Fibroblast of lung (primary cell): ENCODE measurements around the gene GJD3. TPM values are rescaled to one million over a fixed set of nuclear protein-coding genes. Genes with fewer than 3 reads are reported as not detected.

Experiments used
- DNase-seq, 2 donors: peaks; one replicate each; pipeline versions ENCODE4 v3.0.0 to v3.0.0-alpha.2; 2010; ENCODE audit warnings: low read depth in 2 of 2
- H2AFZ ChIP-seq: 2 replicates; pipeline ENCODE4 v1.5.1; 2012; ENCODE audit warnings: low read length, control low read depth, inconsistent platforms
- H3K27ac ChIP-seq: 2 replicates; pipeline ENCODE4 v1.5.1; 2011; ENCODE audit warnings: low read length, control low read depth; ENCODE audit not compliant: insufficient read depth
- H3K27me3 ChIP-seq: 2 replicates; pipeline ENCODE4 v1.5.1; 2011; ENCODE audit warnings: mild to moderate bottlenecking, low read length; ENCODE audit not compliant: control insufficient read depth, insufficient read depth
- H3K36me3 ChIP-seq: 2 replicates; pipeline ENCODE4 v1.5.1; 2011; ENCODE audit warnings: low read length; ENCODE audit not compliant: control insufficient read depth, insufficient read depth
- H3K4me1 ChIP-seq: 2 replicates; pipeline ENCODE4 v1.5.1; 2011; ENCODE audit warnings: low read length; ENCODE audit not compliant: control insufficient read depth, insufficient read depth; ENCODE audit errors: extremely low read depth
- H3K4me2 ChIP-seq: 2 replicates; pipeline ENCODE4 v1.5.1; 2011; ENCODE audit warnings: low read length, control low read depth; ENCODE audit not compliant: insufficient read depth; ENCODE audit errors: extremely low read depth
- H3K4me3 ChIP-seq, 4 experiments: fragments of 200-600 bp in 1 of 4; sonication (generic) in 1 of 4; replicated peaks in 1 of 4; 2 replicates each; pipeline ENCODE4 v1.5.1; 2011 to 2016; ENCODE audit warnings: low read length in 4 of 4, low read depth in 3 of 4, mild to moderate bottlenecking in 3 of 4, control low read depth in 2 of 4, inconsistent platforms in 1 of 4, mixed read lengths in 1 of 4; ENCODE audit not compliant: insufficient read depth in 1 of 4; ENCODE audit errors: control extremely low read depth in 1 of 4
- H3K79me2 ChIP-seq: 2 replicates; pipeline ENCODE4 v1.5.1; 2012; ENCODE audit warnings: mild to moderate bottlenecking, low read length, inconsistent platforms; ENCODE audit not compliant: control insufficient read depth, insufficient read depth
- H3K9ac ChIP-seq: 2 replicates; pipeline ENCODE4 v1.5.1; 2011; ENCODE audit warnings: mild to moderate bottlenecking, low read length, control low read depth; ENCODE audit not compliant: insufficient read depth
- H3K9me3 ChIP-seq: 2 replicates; pipeline ENCODE4 v1.5.1; 2012; ENCODE audit warnings: low read depth, low read length; ENCODE audit not compliant: control insufficient read depth, insufficient read depth
- H4K20me1 ChIP-seq: 2 replicates; pipeline ENCODE4 v1.5.1; 2011; ENCODE audit warnings: low read length; ENCODE audit not compliant: control insufficient read depth, insufficient read depth; ENCODE audit errors: extremely low read depth
- CTCF ChIP-seq, 2 donors: IDR thresholded peaks in 1 of 2; conservative IDR thresholded peaks in 1 of 2; 1 replicate in 1 of 2; 2 replicates in 1 of 2; pipeline ENCODE4 v1.5.1; 2011 to 2012; ENCODE audit warnings: low read length in 2 of 2, control low read depth in 1 of 2, inconsistent platforms in 1 of 2, low read depth in 1 of 2, mild to moderate bottlenecking in 1 of 2
- EZH2 ChIP-seq: IDR thresholded peaks from 2 replicates; pipeline ENCODE4 v1.5.1; 2012; ENCODE audit warnings: low read length, control low read depth, mild to moderate bottlenecking; ENCODE audit errors: missing control alignments
- polyA plus RNA-seq, 2 donors: library from polyadenylated mRNA; depleted of rRNA in 1 of 2; stranded (reverse) in 1 of 2; unstranded in 1 of 2; fragments of >200 nt; gene quantifications; 2 replicates each; pipeline ENCODE4 v1.2.1, GENCODE V29; 2011 to 2012; ENCODE audit warnings: missing spikeins in 1 of 2
- total RNA-seq: library from RNA; depleted of rRNA; stranded (reverse); fragments of >200 nt; gene quantifications from 2 replicates; pipeline ENCODE4 v1.2.1, GENCODE V29; 2014

The GJD3 gene
- total and polyA plus RNA-seq, 2 donors (not counting 1 experiment from before 2014, with no cell fraction given): 0.99 to 4.3 TPM

- H3K36me3 ChIP-seq: no peaks in the 10 kb centered on the region
- no peaks in the 10 kb centered on the region for H4K20me1 ChIP-seq
- H3K9ac ChIP-seq: no peak overlapping the region
- H3K79me2 ChIP-seq: peaks cover 3% of the 10 kb centered on the region
- TF ChIP-seq CTCF (conservative IDR thresholded peaks at IDR 0.05 in 1 of 2, IDR thresholded peaks at IDR 0.05 in 1 of 2; ENCODE audit: low read depth in 1 of 2, low read length in 2 of 2) (no peak), EZH2 (no peak)
- H3K27me3 ChIP-seq: no peaks in the 10 kb centered on the region
- no peaks in the 10 kb centered on the region for H3K9me3 ChIP-seq
- H3K27ac ChIP-seq: no peak overlapping the region
- H3K4me3 ChIP-seq: no peak overlapping the region
- DNase-seq: no peak
- peaks cover 19% of the 10 kb centered on the region for H3K4me1 ChIP-seq
- H2AFZ ChIP-seq: no peak overlapping the region
- H3K4me2 ChIP-seq: no peak overlapping the region
Observed at GRCh38 chr17:40338941-40339649, 25.4 kb downstream of the GJD3 start.

- Histone ChIP-seq H3K4me3 (no peak overlapping the region), H3K9me3 (no peaks in the 10 kb centered on the region), H2AFZ (no peak overlapping the region), H3K27ac (no peak overlapping the region), H3K36me3 (no peaks in the 10 kb centered on the region), H3K27me3 (no peaks in the 10 kb centered on the region), H3K79me2 (peaks cover 3% of the 10 kb centered on the region), H4K20me1 (no peaks in the 10 kb centered on the region), H3K4me1 (peaks cover 17% of the 10 kb centered on the region), H3K9ac (no peak overlapping the region), H3K4me2 (no peak overlapping the region)
- DNase-seq: no peak
- TF ChIP-seq EZH2 (no peak), CTCF (conservative IDR thresholded peaks at IDR 0.05 in 1 of 2, IDR thresholded peaks at IDR 0.05 in 1 of 2; ENCODE audit: low read depth in 1 of 2, low read length in 2 of 2) (no peak)
Observed at GRCh38 chr17:40338058-40338457, 26.5 kb downstream of the GJD3 start.

GRCh38 chr17:40337351-40337750 is 27.2 kb downstream of the GJD3 start:
- Histone ChIP-seq H3K4me3 (no peak overlapping the region), H3K27me3 (no peaks in the 10 kb centered on the region), H3K9ac (no peak overlapping the region), H3K4me2 (no peak overlapping the region), H3K79me2 (peaks cover 3% of the 10 kb centered on the region), H3K4me1 (peaks cover 20% of the 10 kb centered on the region), H2AFZ (no peak overlapping the region), H4K20me1 (no peaks in the 10 kb centered on the region), H3K27ac (no peak overlapping the region), H3K9me3 (no peaks in the 10 kb centered on the region), H3K36me3 (no peaks in the 10 kb centered on the region)
- DNase-seq: no peak
- no peak for TF ChIP-seq CTCF (conservative IDR thresholded peaks at IDR 0.05 in 1 of 2, IDR thresholded peaks at IDR 0.05 in 1 of 2; ENCODE audit: low read depth in 1 of 2, low read length in 2 of 2)
